GM12873 (cell line): ENCODE data around the gene SNPH.

Source experiments
- CTCF ChIP-seq: IDR thresholded peaks from 2 replicates; pipeline ENCODE4 v1.5.1; 2012; ENCODE audit warnings: low read depth, mild to moderate bottlenecking, moderate library complexity, low read length, control low read depth; ENCODE audit not compliant: insufficient read depth; ENCODE audit errors: missing control alignments

The SNPH gene

GRCh38 chr20:1286267-1287024 is 20.4 kb downstream of the SNPH start:
- no peak for TF ChIP-seq CTCF

GRCh38 chr20:1287306-1287705 is 21.2 kb downstream of the SNPH start:
- no peak for TF ChIP-seq CTCF

GRCh38 chr20:1287787-1288569 is 21.9 kb downstream of the SNPH start:
- TF ChIP-seq CTCF = no peak

GRCh38 chr20:1291191-1291741 is 25.2 kb downstream of the SNPH start:
- no peak for TF ChIP-seq CTCF

GRCh38 chr20:1292620-1293019 is 26.5 kb downstream of the SNPH start:
- no peak for TF ChIP-seq CTCF

- no peak for TF ChIP-seq CTCF
These were observed 27.7 kb downstream of the SNPH start for GRCh38 chr20:1293641-1294379.
